OCI-LY7 (cell line): Measurements from ENCODE around the gene EDDM13.

Experiments used
- EZH2phosphoT487 ChIP-seq: fragments of 200-600 bp; sonication (generic); IDR thresholded peaks from 2 replicates; pipeline ENCODE4 v1.6.1; 2018; ENCODE audit warnings: low read depth, borderline replicate concordance, mild to moderate bottlenecking, mixed run types, antibody characterized with exemption, low read length, moderate library complexity, mixed read lengths
- TF ChIP-seq, protein P1 (sequence below): fragments of 200-600 bp; sonication (generic); conservative IDR thresholded peaks from 2 replicates; pipeline ENCODE4 v1.5.1; 2014; ENCODE audit warnings: mild to moderate bottlenecking, antibody characterized with exemption, low read length, moderate library complexity, mixed read lengths

DNA sequence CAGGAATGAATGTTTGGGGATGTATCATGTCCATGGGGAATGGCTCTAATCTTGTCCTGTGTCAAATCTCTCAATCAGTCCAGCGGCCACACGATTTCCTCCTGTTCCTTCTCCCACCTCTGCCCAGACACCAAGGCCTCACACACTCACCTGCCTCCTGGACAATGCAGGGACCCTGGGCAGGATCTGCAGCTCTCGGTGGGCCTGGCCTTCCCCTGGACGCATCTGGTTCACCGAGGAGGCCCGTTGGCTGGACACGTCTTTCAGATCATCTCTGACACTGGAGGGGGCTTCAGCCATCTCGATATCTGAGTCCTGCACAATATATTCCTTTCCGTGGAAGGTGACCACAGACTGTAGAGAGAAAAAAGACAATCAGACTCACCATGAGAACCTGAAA is 49.1 kb upstream of the EDDM13 start:
- TF ChIP-seq, protein P1, sequence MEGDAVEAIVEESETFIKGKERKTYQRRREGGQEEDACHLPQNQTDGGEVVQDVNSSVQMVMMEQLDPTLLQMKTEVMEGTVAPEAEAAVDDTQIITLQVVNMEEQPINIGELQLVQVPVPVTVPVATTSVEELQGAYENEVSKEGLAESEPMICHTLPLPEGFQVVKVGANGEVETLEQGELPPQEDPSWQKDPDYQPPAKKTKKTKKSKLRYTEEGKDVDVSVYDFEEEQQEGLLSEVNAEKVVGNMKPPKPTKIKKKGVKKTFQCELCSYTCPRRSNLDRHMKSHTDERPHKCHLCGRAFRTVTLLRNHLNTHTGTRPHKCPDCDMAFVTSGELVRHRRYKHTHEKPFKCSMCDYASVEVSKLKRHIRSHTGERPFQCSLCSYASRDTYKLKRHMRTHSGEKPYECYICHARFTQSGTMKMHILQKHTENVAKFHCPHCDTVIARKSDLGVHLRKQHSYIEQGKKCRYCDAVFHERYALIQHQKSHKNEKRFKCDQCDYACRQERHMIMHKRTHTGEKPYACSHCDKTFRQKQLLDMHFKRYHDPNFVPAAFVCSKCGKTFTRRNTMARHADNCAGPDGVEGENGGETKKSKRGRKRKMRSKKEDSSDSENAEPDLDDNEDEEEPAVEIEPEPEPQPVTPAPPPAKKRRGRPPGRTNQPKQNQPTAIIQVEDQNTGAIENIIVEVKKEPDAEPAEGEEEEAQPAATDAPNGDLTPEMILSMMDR = no peak
- TF ChIP-seq EZH2phosphoT487 = no peak
